Liver (tissue), 3 donors: ENCODE measurements around the gene NFKB1.

Source experiments
- TAF1 ChIP-seq: conservative IDR thresholded peaks from 2 replicates; pipeline ENCODE4 v1.6.1; 2016; ENCODE audit warnings: antibody characterized with exemption, mild to moderate bottlenecking
- TF ChIP-seq, protein P1 (sequence below): fragments of 150-350 bp; IDR thresholded peaks from 2 replicates; pipeline ENCODE4 v1.5.1; 2017; ENCODE audit warnings: improper control_type of control experiment, low read depth, low read length; ENCODE audit not compliant: missing input control
- TF ChIP-seq, protein P2 (sequence below): IDR thresholded peaks from 2 replicates; pipeline ENCODE4 v1.6.1; 2016; ENCODE audit warnings: antibody characterized with exemption
- donor health status: healthy.
- donor health status: healthy.

DNA sequence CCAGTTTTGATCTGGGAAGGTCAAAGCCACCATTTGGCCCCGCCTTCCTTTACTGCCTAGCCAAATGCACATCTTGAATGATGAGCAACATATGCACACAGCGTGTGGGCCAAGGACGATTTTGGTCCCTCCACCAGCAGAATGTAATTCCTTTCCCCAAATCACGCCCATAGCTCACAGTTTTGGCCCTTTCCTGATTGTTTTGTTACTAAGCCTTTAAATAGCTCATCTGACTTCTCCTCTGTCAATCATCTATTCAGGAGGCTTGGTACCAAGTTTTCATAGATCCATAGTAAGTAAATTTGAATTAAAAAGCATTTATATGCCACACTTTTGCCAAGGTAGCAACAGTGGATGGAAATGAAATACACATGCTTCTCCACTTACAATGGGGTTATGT lies 123.3 kb downstream of the NFKB1 start:
- TF ChIP-seq, protein P1, sequence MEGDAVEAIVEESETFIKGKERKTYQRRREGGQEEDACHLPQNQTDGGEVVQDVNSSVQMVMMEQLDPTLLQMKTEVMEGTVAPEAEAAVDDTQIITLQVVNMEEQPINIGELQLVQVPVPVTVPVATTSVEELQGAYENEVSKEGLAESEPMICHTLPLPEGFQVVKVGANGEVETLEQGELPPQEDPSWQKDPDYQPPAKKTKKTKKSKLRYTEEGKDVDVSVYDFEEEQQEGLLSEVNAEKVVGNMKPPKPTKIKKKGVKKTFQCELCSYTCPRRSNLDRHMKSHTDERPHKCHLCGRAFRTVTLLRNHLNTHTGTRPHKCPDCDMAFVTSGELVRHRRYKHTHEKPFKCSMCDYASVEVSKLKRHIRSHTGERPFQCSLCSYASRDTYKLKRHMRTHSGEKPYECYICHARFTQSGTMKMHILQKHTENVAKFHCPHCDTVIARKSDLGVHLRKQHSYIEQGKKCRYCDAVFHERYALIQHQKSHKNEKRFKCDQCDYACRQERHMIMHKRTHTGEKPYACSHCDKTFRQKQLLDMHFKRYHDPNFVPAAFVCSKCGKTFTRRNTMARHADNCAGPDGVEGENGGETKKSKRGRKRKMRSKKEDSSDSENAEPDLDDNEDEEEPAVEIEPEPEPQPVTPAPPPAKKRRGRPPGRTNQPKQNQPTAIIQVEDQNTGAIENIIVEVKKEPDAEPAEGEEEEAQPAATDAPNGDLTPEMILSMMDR = no peak
- TF ChIP-seq, protein P2, sequence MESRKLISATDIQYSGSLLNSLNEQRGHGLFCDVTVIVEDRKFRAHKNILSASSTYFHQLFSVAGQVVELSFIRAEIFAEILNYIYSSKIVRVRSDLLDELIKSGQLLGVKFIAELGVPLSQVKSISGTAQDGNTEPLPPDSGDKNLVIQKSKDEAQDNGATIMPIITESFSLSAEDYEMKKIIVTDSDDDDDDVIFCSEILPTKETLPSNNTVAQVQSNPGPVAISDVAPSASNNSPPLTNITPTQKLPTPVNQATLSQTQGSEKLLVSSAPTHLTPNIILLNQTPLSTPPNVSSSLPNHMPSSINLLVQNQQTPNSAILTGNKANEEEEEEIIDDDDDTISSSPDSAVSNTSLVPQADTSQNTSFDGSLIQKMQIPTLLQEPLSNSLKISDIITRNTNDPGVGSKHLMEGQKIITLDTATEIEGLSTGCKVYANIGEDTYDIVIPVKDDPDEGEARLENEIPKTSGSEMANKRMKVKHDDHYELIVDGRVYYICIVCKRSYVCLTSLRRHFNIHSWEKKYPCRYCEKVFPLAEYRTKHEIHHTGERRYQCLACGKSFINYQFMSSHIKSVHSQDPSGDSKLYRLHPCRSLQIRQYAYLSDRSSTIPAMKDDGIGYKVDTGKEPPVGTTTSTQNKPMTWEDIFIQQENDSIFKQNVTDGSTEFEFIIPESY = no peak
- no peak for TF ChIP-seq TAF1
